ENCODE results near the gene CMYA5. TPM values are rescaled to one million over a fixed set of nuclear protein-coding genes. Genes with fewer than 3 reads are reported as not detected.

Gene CMYA5
- total and polyA plus RNA-seq, 9 of the 15 experiments (the other 6 are each of a cell fraction or from before 2014, with no cell fraction given): 0.18 to 1.1 (median 0.32) TPM

DNA sequence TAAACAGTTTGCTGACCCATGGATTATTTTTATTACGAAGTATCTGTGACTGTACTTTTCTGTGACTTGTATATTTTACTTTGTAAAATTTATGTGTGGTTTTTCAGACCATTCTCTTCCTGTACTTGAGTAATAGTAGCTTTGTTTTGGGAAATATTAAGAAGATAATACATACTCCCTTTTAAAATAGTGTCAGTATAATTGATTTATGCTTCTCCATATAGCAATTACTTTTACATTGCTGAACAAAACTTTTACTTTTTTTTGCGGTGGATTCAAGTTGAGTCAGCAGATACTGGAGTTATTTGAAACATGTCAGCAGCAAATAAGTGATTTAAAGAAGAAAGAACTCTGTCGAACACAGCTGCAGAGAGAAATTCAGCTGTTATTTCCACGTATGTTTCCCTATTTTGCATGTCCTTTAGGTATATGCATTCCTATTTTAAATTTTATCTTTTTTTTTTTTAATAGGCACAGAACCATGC is 49.0 kb upstream of the CMYA5 start (continued):
- TF ChIP-seq RBM34 (IDR thresholded peaks at IDR 0.05; ENCODE audit: borderline replicate concordance, insufficient read depth, low read length) (no peak), ZNF282 (CRISPR knock-in tag; IDR thresholded peaks at IDR 0.05) (no peak)
- TF ChIP-seq, protein P1, sequence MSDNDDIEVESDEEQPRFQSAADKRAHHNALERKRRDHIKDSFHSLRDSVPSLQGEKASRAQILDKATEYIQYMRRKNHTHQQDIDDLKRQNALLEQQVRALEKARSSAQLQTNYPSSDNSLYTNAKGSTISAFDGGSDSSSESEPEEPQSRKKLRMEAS (CRISPR knock-in tag; IDR thresholded peaks at IDR 0.05): no peak

DNA sequence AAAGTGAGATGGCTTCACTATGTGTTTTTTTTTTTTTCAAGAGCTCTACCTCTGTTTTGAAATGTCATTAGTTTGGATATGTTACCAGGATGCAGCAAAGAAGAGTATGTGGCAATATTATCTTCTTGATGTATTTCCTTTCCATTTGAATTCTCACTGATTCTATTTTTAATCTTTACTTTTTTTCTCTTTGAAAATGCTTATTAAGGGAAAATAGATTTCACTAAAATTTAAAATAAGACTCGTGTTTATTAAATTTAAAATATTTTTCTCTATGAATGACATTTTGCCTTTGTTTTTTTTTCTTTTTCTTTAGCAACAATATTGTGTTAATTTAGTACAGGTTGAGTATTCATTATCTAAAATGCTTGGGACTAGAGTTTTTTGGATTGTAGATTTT is 48.2 kb upstream of the CMYA5 start:
- no peak overlapping the region for H2AFZ ChIP-seq (ENCODE audit: low read depth, low read length)
- whole genome bisulfite sequencing (ENCODE audit: insufficient coverage, low coverage, missing lambda C conversion rate): 100% methylated on average over 1 of the region's 1 CpG
- no peaks in the 10 kb centered on the region for H3K9me3 ChIP-seq (replicated peaks; ENCODE audit: control insufficient read depth, insufficient read depth, low read depth, low read length)
- TF ChIP-seq C11orf30 (IDR thresholded peaks at IDR 0.05; ENCODE audit: low read depth): peak; percentile 57; the same call in 1 of the 2 replicates
- peak; percentile 41; the same call in 1 of the 2 replicates for TF ChIP-seq MAFG (tag; conservative IDR thresholded peaks at IDR 0.05)
- TF ChIP-seq CEBPB (tag; IDR thresholded peaks at IDR 0.05): 0 out of 2 replicates have a peak, but pooled peaks have one; percentile 12
- TF ChIP-seq ZNF316 (IDR thresholded peaks at IDR 0.05): peak; percentile 86
- TF ChIP-seq, protein P2, sequence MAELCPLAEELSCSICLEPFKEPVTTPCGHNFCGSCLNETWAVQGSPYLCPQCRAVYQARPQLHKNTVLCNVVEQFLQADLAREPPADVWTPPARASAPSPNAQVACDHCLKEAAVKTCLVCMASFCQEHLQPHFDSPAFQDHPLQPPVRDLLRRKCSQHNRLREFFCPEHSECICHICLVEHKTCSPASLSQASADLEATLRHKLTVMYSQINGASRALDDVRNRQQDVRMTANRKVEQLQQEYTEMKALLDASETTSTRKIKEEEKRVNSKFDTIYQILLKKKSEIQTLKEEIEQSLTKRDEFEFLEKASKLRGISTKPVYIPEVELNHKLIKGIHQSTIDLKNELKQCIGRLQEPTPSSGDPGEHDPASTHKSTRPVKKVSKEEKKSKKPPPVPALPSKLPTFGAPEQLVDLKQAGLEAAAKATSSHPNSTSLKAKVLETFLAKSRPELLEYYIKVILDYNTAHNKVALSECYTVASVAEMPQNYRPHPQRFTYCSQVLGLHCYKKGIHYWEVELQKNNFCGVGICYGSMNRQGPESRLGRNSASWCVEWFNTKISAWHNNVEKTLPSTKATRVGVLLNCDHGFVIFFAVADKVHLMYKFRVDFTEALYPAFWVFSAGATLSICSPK (IDR thresholded peaks at IDR 0.05; ENCODE audit: borderline replicate concordance): no peak
- H3K9me1 ChIP-seq (ENCODE audit: control insufficient read depth, insufficient read depth, low read length): peaks cover 4% of the 10 kb centered on the region
- FAIRE-seq (no peak), ATAC-seq (no peak), DNase-seq (ENCODE audit: extremely low read depth in 1 of 4, low spot score in 3 of 4) (no peak)
- H3K4me1 ChIP-seq (replicated peaks in 1 of 2; ENCODE audit: control insufficient read depth in 2 of 2, insufficient read depth in 2 of 2, low read length in 2 of 2): no peaks in the 10 kb centered on the region
- H3K27ac ChIP-seq (ENCODE audit: extremely low read depth, low read depth, low read length): no peak overlapping the region
- in situ Hi-C loops (cut with MboI) (no loop called here), intact Hi-C loops (cut with micrococcal nuclease) (no loop called here)
- no peak overlapping the region for H3K9ac ChIP-seq (ENCODE audit: insufficient read depth in 1 of 2, low read depth in 2 of 2, low read length in 2 of 2)
- H3K27me3 ChIP-seq (ENCODE audit: control insufficient read depth in 2 of 2, insufficient read depth in 2 of 2, low read length in 2 of 2): no peaks in the 10 kb centered on the region
- no peak overlapping the region for H3K4me2 ChIP-seq (ENCODE audit: insufficient read depth, low read length)
- no peaks in the 10 kb centered on the region for H4K20me1 ChIP-seq (replicated peaks; ENCODE audit: control insufficient read depth, insufficient read depth, low read length)
- POLR2A ChIA-PET: no interaction called here
- CTCF ChIA-PET (ENCODE audit: low intra/inter-chr PET ratio): no interaction called here
- no peak overlapping the region for H3K4me3 ChIP-seq
- H3K79me2 ChIP-seq (ENCODE audit: control insufficient read depth, insufficient read depth, low read length): peaks cover 19% of the 10 kb centered on the region
- peaks cover 87% of the 10 kb centered on the region for H3K36me3 ChIP-seq (ENCODE audit: control insufficient read depth, insufficient read depth, low read length)
- BruUV-seq (replicated peaks): no TSS peak

Measured in K562 (cell line).